ENCODE data around the gene SPOPL. TPM values are rescaled to one million over a fixed set of nuclear protein-coding genes. Genes with fewer than 3 reads are reported as not detected.
"Not testable (repeated sequence)": the region's sequence is repeated elsewhere in the genome, so short reads cannot be mapped to it uniquely, and the experiment has no call there.

The SPOPL gene
- total RNA-seq, 1 donor from 2014 or later = 19.4 TPM

DNA sequence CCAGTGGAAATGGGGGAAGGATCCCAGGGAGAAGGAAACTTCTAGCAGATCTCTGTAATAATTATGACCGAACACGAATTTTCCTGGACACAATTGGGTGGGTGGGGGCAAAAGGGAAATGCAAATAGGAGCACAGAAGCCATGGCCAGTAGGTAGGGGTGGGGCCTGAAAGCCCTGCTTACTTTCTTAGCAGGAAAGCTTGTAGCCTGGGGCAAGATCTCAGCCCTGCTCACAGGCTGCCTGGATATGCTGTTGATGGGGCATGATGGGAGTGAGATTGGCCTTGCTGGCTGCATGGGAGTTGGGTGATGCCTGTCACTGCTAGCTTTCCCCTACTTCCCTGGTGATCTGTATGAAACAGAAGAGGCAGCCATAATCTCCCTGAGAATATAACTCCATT is 45.9 kb upstream of the SPOPL start:
- no peak for TF ChIP-seq CTCF (IDR thresholded peaks at IDR 0.05; ENCODE audit: partially characterized antibody, unreplicated experiment)
- peaks cover 9% of the 10 kb centered on the region for H3K4me1 Mint-ChIP-seq (ENCODE audit: low read depth, unreplicated experiment)
- no peak overlapping the region for H3K4me3 Mint-ChIP-seq (ENCODE audit: unreplicated experiment)
- no peaks in the 10 kb centered on the region for H3K27me3 Mint-ChIP-seq (ENCODE audit: unreplicated experiment)
- peaks cover 8% of the 10 kb centered on the region for H3K9me3 Mint-ChIP-seq (ENCODE audit: unreplicated experiment)
- H3K36me3 Mint-ChIP-seq (ENCODE audit: unreplicated experiment) = peaks cover 6% of the 10 kb centered on the region
- H3K27ac Mint-ChIP-seq (ENCODE audit: unreplicated experiment) = no peak overlapping the region
- DNase-seq = no peak

DNA sequence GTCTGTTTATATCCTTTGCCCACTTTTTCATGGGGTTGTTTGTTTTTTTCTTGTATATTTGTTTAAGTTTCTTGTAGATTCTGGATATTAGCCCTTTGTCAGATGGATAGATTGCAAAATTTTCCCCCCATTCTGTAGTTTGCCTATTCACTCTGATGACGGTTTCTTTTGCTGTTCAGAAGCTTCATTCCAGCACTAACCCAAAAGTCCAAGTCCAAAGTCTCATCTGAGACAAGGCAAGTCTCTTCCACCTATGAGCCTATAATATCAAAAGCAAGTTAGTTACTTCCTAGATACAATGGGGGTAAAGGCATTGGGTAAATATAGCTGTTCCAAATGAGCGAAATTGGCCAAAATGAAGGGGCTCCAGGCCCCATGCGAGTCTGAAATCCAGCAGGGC is 38.9 kb upstream of the SPOPL start:
- not testable (repeated sequence) for H3K4me1 Mint-ChIP-seq (ENCODE audit: low read depth, unreplicated experiment); DNase-seq; H3K9me3 Mint-ChIP-seq (ENCODE audit: unreplicated experiment); H3K36me3 Mint-ChIP-seq (ENCODE audit: unreplicated experiment); H3K4me3 Mint-ChIP-seq (ENCODE audit: unreplicated experiment); H3K27me3 Mint-ChIP-seq (ENCODE audit: unreplicated experiment); H3K27ac Mint-ChIP-seq (ENCODE audit: unreplicated experiment)

DNA sequence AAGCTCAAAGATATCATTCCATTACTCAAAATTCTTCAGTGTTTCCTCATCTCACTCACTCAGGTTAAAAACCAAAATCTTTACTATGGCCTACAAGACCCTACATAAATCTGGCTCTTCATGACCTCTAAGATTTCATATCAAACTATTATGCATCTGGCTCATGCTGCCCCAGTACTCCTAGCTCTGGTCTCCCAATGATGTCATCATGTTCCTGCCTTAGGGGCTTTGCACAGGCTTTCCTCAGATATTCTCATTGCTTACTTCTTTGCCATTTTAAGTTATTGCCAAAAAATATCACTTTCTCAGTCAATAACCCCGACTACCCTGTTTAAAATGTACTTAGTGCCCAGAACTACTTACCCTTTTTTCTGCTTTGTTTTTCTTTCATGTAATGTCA is 33.0 kb upstream of the SPOPL start:
- Mint-ChIP-seq H3K27ac (ENCODE audit: unreplicated experiment) (no peak overlapping the region), H3K9me3 (ENCODE audit: unreplicated experiment) (no peaks in the 10 kb centered on the region), H3K27me3 (ENCODE audit: unreplicated experiment) (no peaks in the 10 kb centered on the region), H3K4me3 (ENCODE audit: unreplicated experiment) (no peak overlapping the region), H3K4me1 (ENCODE audit: low read depth, unreplicated experiment) (no peaks in the 10 kb centered on the region), H3K36me3 (ENCODE audit: unreplicated experiment) (peaks cover 4% of the 10 kb centered on the region)
- DNase-seq = no peak
- TF ChIP-seq CTCF (IDR thresholded peaks at IDR 0.05; ENCODE audit: partially characterized antibody, unreplicated experiment) = no peak

GRCh38 chr2:138469411-138469810 is 32.2 kb upstream of the SPOPL start:
- peaks cover 4% of the 10 kb centered on the region for H3K36me3 Mint-ChIP-seq (ENCODE audit: unreplicated experiment)
- H3K27ac Mint-ChIP-seq (ENCODE audit: unreplicated experiment) = no peak overlapping the region
- no peak for DNase-seq
- no peaks in the 10 kb centered on the region for H3K27me3 Mint-ChIP-seq (ENCODE audit: unreplicated experiment)
- TF ChIP-seq CTCF (IDR thresholded peaks at IDR 0.05; ENCODE audit: partially characterized antibody, unreplicated experiment) = no peak
- no peaks in the 10 kb centered on the region for H3K9me3 Mint-ChIP-seq (ENCODE audit: unreplicated experiment)
- no peak overlapping the region for H3K4me3 Mint-ChIP-seq (ENCODE audit: unreplicated experiment)
- peaks cover 4% of the 10 kb centered on the region for H3K4me1 Mint-ChIP-seq (ENCODE audit: low read depth, unreplicated experiment)

DNA sequence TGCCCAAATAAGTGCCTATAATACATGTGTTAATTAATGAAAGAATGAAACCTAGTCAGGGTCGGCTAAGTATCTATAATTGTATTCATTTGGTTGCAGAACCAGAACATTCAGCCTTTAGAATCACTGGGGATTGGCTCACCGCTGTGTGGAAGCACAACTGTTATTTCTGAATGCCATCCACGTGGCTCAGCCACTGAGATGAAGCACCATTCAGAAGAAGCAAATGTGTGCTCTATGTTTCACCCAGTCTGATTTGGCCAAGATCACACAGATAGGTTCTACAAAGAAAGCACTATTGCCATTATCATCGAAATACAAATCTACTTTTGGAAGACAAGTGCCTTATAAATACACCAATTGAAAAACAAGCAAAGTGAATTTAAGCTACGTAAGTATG is 30.6 kb upstream of the SPOPL start:
- H3K27ac Mint-ChIP-seq (ENCODE audit: unreplicated experiment) = no peak overlapping the region
- peaks cover 4% of the 10 kb centered on the region for H3K4me1 Mint-ChIP-seq (ENCODE audit: low read depth, unreplicated experiment)
- H3K9me3 Mint-ChIP-seq (ENCODE audit: unreplicated experiment) = no peaks in the 10 kb centered on the region
- no peaks in the 10 kb centered on the region for H3K36me3 Mint-ChIP-seq (ENCODE audit: unreplicated experiment)
- H3K27me3 Mint-ChIP-seq (ENCODE audit: unreplicated experiment) = no peaks in the 10 kb centered on the region
- no peak for DNase-seq
- TF ChIP-seq CTCF (IDR thresholded peaks at IDR 0.05; ENCODE audit: partially characterized antibody, unreplicated experiment) = no peak
- H3K4me3 Mint-ChIP-seq (ENCODE audit: unreplicated experiment) = no peak overlapping the region
